Lung (tissue), 4 donors: ENCODE measurements around the gene AHRR. TPM values are rescaled to one million over a fixed set of nuclear protein-coding genes. Genes with fewer than 3 reads are reported as not detected.

ENCODE experiments used
- polyA plus RNA-seq, 2 donors: library from polyadenylated mRNA; stranded (reverse); fragments of 200-250 nt; gene quantifications; one replicate each; pipeline ENCODE4 v1.2.1, GENCODE V29; 2013
- total RNA-seq, 2 donors: library from RNA; depleted of rRNA in 1 of 2; stranded (reverse); fragments of >200 nt in 1 of 2; gene quantifications; one replicate each; pipeline ENCODE4 v1.2.1, GENCODE V29; 2014 to 2021
- donor health status: Bipolar disorder and iron deficiency.
- donor health status: healthy.
- donor health status: DM: yes; HTN: yes; CAD: no.

AHRR gene
- total and polyA plus RNA-seq, 4 donors: 0.63 to 8.8 (median 2.8) TPM

Other genes starting within 250 kb of the AHRR start
- 1 to 10 TPM; 4.0 to 4.7 TPM for gene PLEKHG4B, start 229.5 kb upstream of the AHRR start, total RNA-seq
- gene PLEKHG4B, start 229.5 kb upstream of the AHRR start, polyA plus RNA-seq: 1 to 10 TPM in 1 of 2 donors, under 1 TPM in 1; 0.24 to 1.9 TPM
- gene LRRC14B, start 130.2 kb upstream of the AHRR start, total RNA-seq: under 1 TPM in 1 of 2 donors, not detected in 1; 0.14 TPM
- gene LRRC14B, start 130.2 kb upstream of the AHRR start, polyA plus RNA-seq: not detected
- 1 to 10 TPM; 5.2 to 6.4 TPM for gene CCDC127, start 103.6 kb upstream of the AHRR start, total RNA-seq
- 1 to 10 TPM; 2.1 to 2.6 TPM for gene CCDC127, start 103.6 kb upstream of the AHRR start, polyA plus RNA-seq
- 10 to 100 TPM; 84.7 to 98.0 TPM for gene SDHA, start 103.4 kb upstream of the AHRR start, total RNA-seq
- 100 to 1,000 TPM in 1 of 2 donors, 10 to 100 TPM in 1; 60.0 to 105 TPM for gene SDHA, start 103.4 kb upstream of the AHRR start, polyA plus RNA-seq
- 10 to 100 TPM; 89.5 to 92.7 TPM for gene PDCD6, start 50.1 kb upstream of the AHRR start, total RNA-seq
- gene PDCD6, start 50.1 kb upstream of the AHRR start, polyA plus RNA-seq: 100 to 1,000 TPM in 1 of 2 donors, 10 to 100 TPM in 1; 88.0 to 149 TPM
- 10 to 100 TPM; 60.5 to 61.0 TPM for gene EXOC3, start 121.5 kb downstream of the AHRR start, total RNA-seq
- gene EXOC3, start 121.5 kb downstream of the AHRR start, polyA plus RNA-seq: 10 to 100 TPM; 34.8 to 43.2 TPM
- gene SLC9A3, start 202.7 kb downstream of the AHRR start, total RNA-seq: 1 to 10 TPM; 1.3 to 3.8 TPM
- 1 to 10 TPM in 1 of 2 donors, under 1 TPM in 1; 0.94 to 1.8 TPM for gene SLC9A3, start 202.7 kb downstream of the AHRR start, polyA plus RNA-seq